Body of pancreas (tissue), 4 donors: ENCODE data around the gene MEIS2.

ENCODE experiments used
- CTCF ChIP-seq, 7 experiments: fragments of 450-650 bp in 4 of 7; fragments of 200-600 bp in 3 of 7; sonication (generic) in 3 of 7; IDR thresholded peaks; one replicate each; pipeline ENCODE4 v1.5.1; 2016 to 2019; ENCODE audit warnings: antibody characterized with exemption in 7 of 7
- POLR2A ChIP-seq, 3 donors: fragments of 450-650 bp; IDR thresholded peaks; one replicate each; pipeline ENCODE4 v1.6.1; 2016; ENCODE audit warnings: antibody characterized with exemption in 3 of 3, mild to moderate bottlenecking in 2 of 3

GRCh38 chr15:37081983-37082382 lies 18.4 kb downstream of the MEIS2 start:
- TF ChIP-seq CTCF (IDR thresholded peaks at IDR 0.05), result no peak
- no peak for TF ChIP-seq POLR2A (IDR thresholded peaks at IDR 0.05)
